Measurements from ENCODE around the gene IRGQ. TPM values are rescaled to one million over a fixed set of nuclear protein-coding genes. Genes with fewer than 3 reads are reported as not detected.
"Not testable (repeated sequence)": the region's sequence is repeated elsewhere in the genome, so short reads cannot be mapped to it uniquely, and the experiment has no call there.

The IRGQ gene
- polyA plus RNA-seq, 12 donors, result 10.0 to 18.0 (median 13.6) TPM; not detected in 1

- no peak for DNase-seq
Observed at GRCh38 chr19:43605875-43606568, 10.1 kb upstream of the IRGQ start.

GRCh38 chr19:43600326-43600725 lies 4.4 kb upstream of the IRGQ start:
- DNase-seq, result not testable (repeated sequence)

GRCh38 chr19:43599635-43600295 lies 3.8 kb upstream of the IRGQ start:
- no peak for DNase-seq

- DNase-seq, result no peak
Observed at GRCh38 chr19:43598445-43599240, 2.7 kb upstream of the IRGQ start.

- DNase-seq, result no peak
Observed at GRCh38 chr19:43597876-43598275, 1.9 kb upstream of the IRGQ start.

- no peak for DNase-seq
Observed at GRCh38 chr19:43596842-43597461, 1.0 kb upstream of the IRGQ start.

GRCh38 chr19:43595605-43595998 lies 332 bp downstream of the IRGQ start:
- no peak for DNase-seq

- DNase-seq, result peak; percentile 55
Observed at GRCh38 chr19:43594710-43595604, 977 bp downstream of the IRGQ start.

- no peak for DNase-seq
Observed at GRCh38 chr19:43594081-43594697, 1.7 kb downstream of the IRGQ start.

GRCh38 chr19:43592800-43593350 lies 3.1 kb downstream of the IRGQ start:
- no peak for DNase-seq

- no peak for DNase-seq
Observed at GRCh38 chr19:43591904-43592772, 3.8 kb downstream of the IRGQ start.

GRCh38 chr19:43589678-43590077 lies 6.3 kb downstream of the IRGQ start:
- DNase-seq, result no peak

GRCh38 chr19:43589277-43589676 lies 6.7 kb downstream of the IRGQ start:
- no peak for DNase-seq

GRCh38 chr19:43587029-43587428 lies 8.9 kb downstream of the IRGQ start:
- not testable (repeated sequence) for DNase-seq

- no peak for DNase-seq
Observed at GRCh38 chr19:43586346-43586745, 9.6 kb downstream of the IRGQ start.

GRCh38 chr19:43584484-43584883 lies 11.4 kb downstream of the IRGQ start:
- DNase-seq, result no peak

GRCh38 chr19:43582495-43582894 lies 13.4 kb downstream of the IRGQ start:
- no peak for DNase-seq

- DNase-seq, result no peak
Observed at GRCh38 chr19:43581467-43581866, 14.5 kb downstream of the IRGQ start.

- no peak for DNase-seq
Observed at GRCh38 chr19:43578787-43579186, 17.1 kb downstream of the IRGQ start.
